ENCODE measurements around the gene SMG9. TPM values are rescaled to one million over a fixed set of nuclear protein-coding genes. Genes with fewer than 3 reads are reported as not detected.

The SMG9 gene
- total and polyA plus RNA-seq, 2 donors (not counting 1 experiment from before 2014, with no cell fraction given), result 6.0 to 6.1 TPM

GRCh38 chr19:43690444-43690843 lies 64.3 kb downstream of the SMG9 start:
- Histone ChIP-seq H3K79me2 (ENCODE audit: control insufficient read depth, insufficient read depth, low read length) (no peaks in the 10 kb centered on the region), H3K27me3 (ENCODE audit: control insufficient read depth, insufficient read depth, low read length) (no peaks in the 10 kb centered on the region), H3K4me2 (ENCODE audit: extremely low read depth, insufficient read depth, low read length) (no peak overlapping the region), H3K9ac (ENCODE audit: insufficient read depth, low read length) (no peak overlapping the region), H3K4me3 (replicated peaks in 1 of 4; ENCODE audit: control extremely low read depth in 1 of 4, insufficient read depth in 1 of 4, low read depth in 3 of 4, low read length in 4 of 4) (no peak overlapping the region), H3K9me3 (ENCODE audit: control insufficient read depth, insufficient read depth, low read depth, low read length) (no peaks in the 10 kb centered on the region), H4K20me1 (ENCODE audit: control insufficient read depth, extremely low read depth, insufficient read depth, low read length) (no peaks in the 10 kb centered on the region), H3K36me3 (ENCODE audit: control insufficient read depth, insufficient read depth, low read length) (no peaks in the 10 kb centered on the region), H2AFZ (ENCODE audit: low read length) (no peak overlapping the region), H3K27ac (ENCODE audit: insufficient read depth, low read length) (no peak overlapping the region), H3K4me1 (ENCODE audit: control insufficient read depth, extremely low read depth, insufficient read depth, low read length) (no peaks in the 10 kb centered on the region)
- no peak for DNase-seq (ENCODE audit: low read depth in 2 of 2)
- no peak for TF ChIP-seq CTCF (conservative IDR thresholded peaks at IDR 0.05 in 1 of 2, IDR thresholded peaks at IDR 0.05 in 1 of 2; ENCODE audit: low read depth in 1 of 2, low read length in 2 of 2)
- no peak for TF ChIP-seq EZH2 (IDR thresholded peaks at IDR 0.05; ENCODE audit: low read length, missing control alignments)

DNA sequence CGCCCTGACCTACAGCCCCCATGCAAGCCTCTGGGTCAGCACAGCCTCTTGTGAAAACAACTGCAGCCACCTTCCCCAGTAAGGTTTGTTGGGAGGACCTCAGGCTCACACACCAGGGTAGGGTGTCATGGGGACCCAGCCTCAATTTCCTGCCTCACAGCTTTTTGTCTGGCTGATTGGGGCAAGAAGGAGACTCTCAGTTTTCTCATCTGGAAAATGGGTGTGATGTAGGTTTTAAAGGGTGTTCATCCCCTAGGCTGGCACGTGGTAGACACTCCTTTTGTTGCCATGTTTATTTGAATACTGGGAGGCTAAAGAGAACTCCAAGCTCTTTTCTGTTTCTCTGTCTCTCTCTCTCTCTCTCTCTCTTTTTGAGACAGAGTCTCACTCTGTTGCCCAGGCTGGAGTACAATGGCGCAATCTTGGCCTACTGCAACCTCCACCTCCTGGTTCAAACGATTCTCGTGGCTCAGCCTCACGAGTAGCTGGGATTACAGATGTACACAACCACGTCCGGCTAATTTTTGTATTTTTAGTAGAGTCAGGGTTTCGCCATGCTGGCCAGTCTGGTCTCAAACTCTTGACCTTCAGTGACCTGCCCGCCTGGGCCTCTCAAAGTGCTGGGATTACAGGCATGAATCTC lies 66.6 kb downstream of the SMG9 start:
- H3K4me1 ChIP-seq (ENCODE audit: control insufficient read depth, extremely low read depth, insufficient read depth, low read length), result no peaks in the 10 kb centered on the region
- no peak overlapping the region for H2AFZ ChIP-seq (ENCODE audit: low read length)
- no peaks in the 10 kb centered on the region for H3K9me3 ChIP-seq (ENCODE audit: control insufficient read depth, insufficient read depth, low read depth, low read length)
- no peak overlapping the region for H3K4me3 ChIP-seq (replicated peaks in 1 of 4; ENCODE audit: control extremely low read depth in 1 of 4, insufficient read depth in 1 of 4, low read depth in 3 of 4, low read length in 4 of 4)
- H4K20me1 ChIP-seq (ENCODE audit: control insufficient read depth, extremely low read depth, insufficient read depth, low read length), result no peaks in the 10 kb centered on the region
- no peaks in the 10 kb centered on the region for H3K27me3 ChIP-seq (ENCODE audit: control insufficient read depth, insufficient read depth, low read length)
- no peaks in the 10 kb centered on the region for H3K79me2 ChIP-seq (ENCODE audit: control insufficient read depth, insufficient read depth, low read length)
- H3K9ac ChIP-seq (ENCODE audit: insufficient read depth, low read length), result no peak overlapping the region
- no peaks in the 10 kb centered on the region for H3K36me3 ChIP-seq (ENCODE audit: control insufficient read depth, insufficient read depth, low read length)
- TF ChIP-seq EZH2 (IDR thresholded peaks at IDR 0.05; ENCODE audit: low read length, missing control alignments) (no peak), CTCF (conservative IDR thresholded peaks at IDR 0.05 in 1 of 2, IDR thresholded peaks at IDR 0.05 in 1 of 2; ENCODE audit: low read depth in 1 of 2, low read length in 2 of 2) (no peak)
- no peak overlapping the region for H3K27ac ChIP-seq (ENCODE audit: insufficient read depth, low read length)
- H3K4me2 ChIP-seq (ENCODE audit: extremely low read depth, insufficient read depth, low read length), result no peak overlapping the region
- no peak for DNase-seq (ENCODE audit: low read depth in 2 of 2)

DNA sequence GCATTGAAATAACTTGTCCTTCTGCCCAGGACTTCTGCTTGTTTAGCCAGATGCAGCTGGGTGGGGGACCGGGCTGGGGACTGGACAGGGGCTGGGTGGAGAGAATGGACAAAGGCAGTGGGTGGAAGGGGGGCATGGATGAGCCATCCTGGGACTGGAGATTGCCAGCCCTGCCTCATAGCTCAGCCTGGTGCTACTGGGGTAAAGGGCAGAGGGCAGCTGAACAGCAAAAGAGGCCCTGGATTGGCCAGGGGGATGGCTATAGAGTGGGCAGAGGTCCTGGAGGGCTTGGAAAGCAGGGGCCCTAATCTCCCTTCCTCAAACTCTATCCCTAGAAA lies 67.1 kb downstream of the SMG9 start:
- no peaks in the 10 kb centered on the region for H4K20me1 ChIP-seq (ENCODE audit: control insufficient read depth, extremely low read depth, insufficient read depth, low read length)
- no peak overlapping the region for H3K4me2 ChIP-seq (ENCODE audit: extremely low read depth, insufficient read depth, low read length)
- no peak overlapping the region for H3K4me3 ChIP-seq (replicated peaks in 1 of 4; ENCODE audit: control extremely low read depth in 1 of 4, insufficient read depth in 1 of 4, low read depth in 3 of 4, low read length in 4 of 4)
- no peaks in the 10 kb centered on the region for H3K27me3 ChIP-seq (ENCODE audit: control insufficient read depth, insufficient read depth, low read length)
- no peaks in the 10 kb centered on the region for H3K4me1 ChIP-seq (ENCODE audit: control insufficient read depth, extremely low read depth, insufficient read depth, low read length)
- DNase-seq (ENCODE audit: low read depth in 2 of 2), result no peak
- H3K9me3 ChIP-seq (ENCODE audit: control insufficient read depth, insufficient read depth, low read depth, low read length), result no peaks in the 10 kb centered on the region
- no peak for TF ChIP-seq EZH2 (IDR thresholded peaks at IDR 0.05; ENCODE audit: low read length, missing control alignments)
- no peak for TF ChIP-seq CTCF (conservative IDR thresholded peaks at IDR 0.05 in 1 of 2, IDR thresholded peaks at IDR 0.05 in 1 of 2; ENCODE audit: low read depth in 1 of 2, low read length in 2 of 2)
- no peak overlapping the region for H3K27ac ChIP-seq (ENCODE audit: insufficient read depth, low read length)
- no peak overlapping the region for H3K9ac ChIP-seq (ENCODE audit: insufficient read depth, low read length)
- H2AFZ ChIP-seq (ENCODE audit: low read length), result no peak overlapping the region
- H3K79me2 ChIP-seq (ENCODE audit: control insufficient read depth, insufficient read depth, low read length), result no peaks in the 10 kb centered on the region
- H3K36me3 ChIP-seq (ENCODE audit: control insufficient read depth, insufficient read depth, low read length), result no peaks in the 10 kb centered on the region

Measured in fibroblast of lung (primary cell).